GM12865 (cell line): ENCODE data around the gene TTF1.

ENCODE experiments used
- DNase-seq: peaks from one replicate; pipeline ENCODE4 v3.0.0; 2010; ENCODE audit warnings: low read depth
- H3K4me3 ChIP-seq: 2 replicates; pipeline ENCODE4 v1.5.1; 2011; ENCODE audit warnings: mild to moderate bottlenecking, low read depth, low read length, control low read depth
- TF ChIP-seq, protein P1 (sequence below): IDR thresholded peaks from 2 replicates; pipeline ENCODE4 v1.5.1; 2011; ENCODE audit warnings: low read length, control low read depth, low read depth, inconsistent platforms; ENCODE audit not compliant: insufficient read depth; ENCODE audit errors: missing control alignments

The TTF1 gene

DNA sequence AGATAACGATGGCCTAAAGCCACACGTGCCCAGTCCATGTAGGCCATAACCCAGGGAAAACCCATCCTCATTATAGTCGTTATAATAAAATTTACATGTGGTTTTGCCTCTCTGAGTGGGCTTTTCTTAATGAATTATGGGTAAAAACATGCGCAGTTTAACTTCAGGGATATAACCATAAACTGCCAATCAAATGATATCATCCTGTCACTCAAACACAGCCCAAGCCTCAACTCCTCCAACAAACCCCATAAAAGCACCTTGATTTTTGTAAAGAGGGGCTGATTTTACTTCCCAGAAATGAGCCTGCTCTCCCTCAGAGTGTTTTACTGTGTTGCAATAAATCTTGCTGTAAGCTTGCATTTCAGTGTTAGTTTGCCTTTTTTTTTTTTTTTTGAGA lies 36.0 kb downstream of the TTF1 start:
- H3K4me3 ChIP-seq, result no peak overlapping the region
- TF ChIP-seq, protein P1, sequence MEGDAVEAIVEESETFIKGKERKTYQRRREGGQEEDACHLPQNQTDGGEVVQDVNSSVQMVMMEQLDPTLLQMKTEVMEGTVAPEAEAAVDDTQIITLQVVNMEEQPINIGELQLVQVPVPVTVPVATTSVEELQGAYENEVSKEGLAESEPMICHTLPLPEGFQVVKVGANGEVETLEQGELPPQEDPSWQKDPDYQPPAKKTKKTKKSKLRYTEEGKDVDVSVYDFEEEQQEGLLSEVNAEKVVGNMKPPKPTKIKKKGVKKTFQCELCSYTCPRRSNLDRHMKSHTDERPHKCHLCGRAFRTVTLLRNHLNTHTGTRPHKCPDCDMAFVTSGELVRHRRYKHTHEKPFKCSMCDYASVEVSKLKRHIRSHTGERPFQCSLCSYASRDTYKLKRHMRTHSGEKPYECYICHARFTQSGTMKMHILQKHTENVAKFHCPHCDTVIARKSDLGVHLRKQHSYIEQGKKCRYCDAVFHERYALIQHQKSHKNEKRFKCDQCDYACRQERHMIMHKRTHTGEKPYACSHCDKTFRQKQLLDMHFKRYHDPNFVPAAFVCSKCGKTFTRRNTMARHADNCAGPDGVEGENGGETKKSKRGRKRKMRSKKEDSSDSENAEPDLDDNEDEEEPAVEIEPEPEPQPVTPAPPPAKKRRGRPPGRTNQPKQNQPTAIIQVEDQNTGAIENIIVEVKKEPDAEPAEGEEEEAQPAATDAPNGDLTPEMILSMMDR, result no peak
- DNase-seq, result no peak

DNA sequence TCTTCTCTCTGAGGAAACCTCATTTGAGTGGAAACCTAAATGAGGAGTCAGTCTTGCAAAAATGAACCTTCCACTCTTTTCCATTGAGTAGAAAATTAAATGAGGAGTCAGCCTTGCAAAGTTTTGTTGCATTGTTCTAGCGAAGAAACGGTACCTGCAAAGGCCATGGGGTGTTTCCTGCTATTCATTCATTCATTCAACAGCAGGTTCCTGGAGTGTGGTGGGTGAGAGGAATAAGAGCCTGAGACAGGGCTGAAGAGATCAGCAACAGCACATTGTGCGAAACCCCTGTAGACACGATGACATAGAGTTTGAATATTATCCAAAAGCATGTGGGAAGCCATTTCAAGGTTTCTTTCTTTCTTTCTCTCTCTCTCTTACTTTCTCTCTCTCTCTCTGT lies 37.2 kb downstream of the TTF1 start:
- TF ChIP-seq, protein P1, result no peak
- no peak overlapping the region for H3K4me3 ChIP-seq
- DNase-seq, result no peak

DNA sequence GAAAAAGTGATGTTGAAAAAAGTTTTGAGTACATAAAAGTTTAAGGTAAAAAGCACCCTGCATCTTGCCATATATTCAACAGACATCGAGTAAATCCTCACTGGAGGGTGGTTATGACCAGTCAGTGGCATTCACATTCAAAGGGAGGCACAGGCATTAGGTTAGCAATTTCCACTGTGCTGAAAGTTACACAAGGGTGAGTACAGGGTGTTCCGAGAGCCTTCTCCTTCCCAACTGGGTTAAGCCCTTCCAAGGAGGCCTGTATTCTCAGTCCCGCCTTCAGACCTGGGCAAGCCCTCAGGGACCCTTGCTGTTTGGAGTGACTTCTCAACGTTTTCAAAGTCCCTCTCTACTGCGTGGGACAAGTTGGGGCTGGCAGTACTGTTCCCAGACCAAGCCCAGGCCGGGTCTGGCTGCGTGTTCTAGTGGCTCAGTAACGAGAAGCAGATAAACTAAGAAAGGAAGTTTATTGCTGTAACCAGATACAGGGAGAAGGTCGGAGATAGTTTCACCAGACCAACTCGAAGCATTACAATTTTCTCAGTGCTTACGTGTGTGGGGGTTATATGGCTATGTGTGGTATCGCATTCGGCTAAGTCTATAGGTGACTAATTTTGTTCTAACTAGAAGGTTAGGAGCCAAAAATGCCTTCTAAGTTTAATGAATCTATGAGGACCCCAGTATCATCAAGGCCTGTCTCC lies 38.9 kb downstream of the TTF1 start:
- H3K4me3 ChIP-seq, result no peak overlapping the region
- DNase-seq, result no peak
- TF ChIP-seq, protein P1, result no peak

GRCh38 chr9:132366481-132366880 lies 40.2 kb downstream of the TTF1 start:
- no peak for DNase-seq
- no peak overlapping the region for H3K4me3 ChIP-seq
- TF ChIP-seq, protein P1, result no peak

- no peak overlapping the region for H3K4me3 ChIP-seq
- DNase-seq, result no peak
- TF ChIP-seq, protein P1, result no peak
These were observed 40.7 kb downstream of the TTF1 start for GRCh38 chr9:132365986-132366385.

DNA sequence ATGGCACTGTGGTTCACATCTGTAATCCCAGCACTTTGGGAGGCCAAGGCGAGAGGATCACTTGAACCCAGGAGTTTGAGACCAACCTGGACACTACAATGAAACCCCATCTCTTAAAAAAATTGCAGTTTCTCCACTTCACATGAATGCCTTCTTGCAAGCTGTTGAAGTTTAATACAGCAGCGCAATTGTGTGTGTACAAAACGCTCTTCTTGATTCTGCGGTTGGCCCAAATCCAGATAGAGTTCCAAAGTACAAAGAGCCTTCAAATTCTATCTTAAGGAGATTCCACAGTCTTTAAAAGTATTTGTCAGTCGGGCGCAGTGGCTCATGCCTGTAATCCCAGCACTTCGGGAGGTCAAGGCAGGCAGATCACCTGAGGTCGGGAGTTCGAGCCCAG lies 42.6 kb downstream of the TTF1 start:
- TF ChIP-seq, protein P1, result no peak
- H3K4me3 ChIP-seq, result no peak overlapping the region
- no peak for DNase-seq

DNA sequence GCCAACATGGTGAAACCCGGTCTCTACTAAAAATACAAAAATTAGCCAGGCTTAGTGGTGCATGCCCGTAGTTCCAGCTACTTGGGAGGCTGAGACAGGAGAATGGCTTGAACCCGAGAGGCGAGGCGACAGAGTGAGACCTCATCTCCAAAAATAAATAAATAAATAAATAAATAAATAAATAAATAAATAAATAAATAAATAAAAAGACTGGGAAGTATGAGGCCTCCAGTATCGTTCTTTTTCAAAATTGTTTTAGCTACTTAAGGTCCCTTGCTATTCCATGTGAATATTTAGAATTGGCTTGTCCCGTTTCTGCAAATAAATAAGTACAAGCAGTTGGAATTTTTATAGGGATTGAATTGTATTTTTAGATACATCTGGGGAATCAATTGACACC lies 48.9 kb downstream of the TTF1 start:
- no peak overlapping the region for H3K4me3 ChIP-seq
- TF ChIP-seq, protein P1, result no peak
- DNase-seq, result no peak
